ENCODE measurements around the gene AAR2. TPM values are rescaled to one million over a fixed set of nuclear protein-coding genes. Genes with fewer than 3 reads are reported as not detected.

Gene AAR2
- total RNA-seq: 15.7 and 17.5 TPM in 2 replicates

GRCh38 chr20:36235892-36236785 is at the start of gene AAR2:
Gene AAR2 (plus strand): TSS chr20:36236478. CDS start chr20:36239869, 3,391 bp downstream.

GRCh38 chr20:36305602-36306551 is 69.6 kb downstream of the AAR2 start, which contains the start of gene DLGAP4:
Gene DLGAP4 (plus strand): TSS chr20:36306339. CDS start chr20:36431718, 125,379 bp downstream.

Other genes starting within 250 kb of the AAR2 start
- 12.0 and 12.4 TPM in 2 replicates for gene EPB41L1, start 81.7 kb upstream of the AAR2 start, total RNA-seq
- gene DLGAP4, start 69.9 kb downstream of the AAR2 start, total RNA-seq: 9.1 and 16.8 TPM in 2 replicates